Subcutaneous abdominal adipose tissue (tissue), 5 donors: ENCODE measurements around the gene LENG9.
"Not testable (repeated sequence)": the region's sequence is repeated elsewhere in the genome, so short reads cannot be mapped to it uniquely, and the experiment has no call there.

Experiments
- H3K27ac ChIP-seq: one replicate; pipeline ENCODE4 v1.7.0; 2013; ENCODE audit warnings: low read depth, mild to moderate bottlenecking, inconsistent platforms, low read length, moderate library complexity
- H3K27me3 ChIP-seq, 5 donors: one replicate each; pipeline ENCODE4 v1.7.0; 2013; ENCODE audit warnings: low read length in 5 of 5, inconsistent platforms in 1 of 5; ENCODE audit not compliant: control insufficient read depth in 5 of 5, insufficient read depth in 4 of 5
- H3K36me3 ChIP-seq, 5 donors: one replicate each; pipeline ENCODE4 v1.7.0; 2013; ENCODE audit warnings: low read length in 5 of 5; ENCODE audit not compliant: control insufficient read depth in 5 of 5, insufficient read depth in 5 of 5
- H3K4me1 ChIP-seq, 5 donors: one replicate each; pipeline ENCODE4 v1.7.0; 2013; ENCODE audit warnings: low read length in 5 of 5, mild to moderate bottlenecking in 3 of 5, moderate library complexity in 1 of 5; ENCODE audit not compliant: control insufficient read depth in 5 of 5, insufficient read depth in 5 of 5
- H3K4me3 ChIP-seq, 5 donors: one replicate each; pipeline ENCODE4 v1.7.0; 2013; ENCODE audit warnings: low read length in 5 of 5, low read depth in 1 of 5
- H3K9ac ChIP-seq, 5 donors: one replicate each; pipeline ENCODE4 v1.7.0; 2013; ENCODE audit warnings: low read length in 5 of 5, mild to moderate bottlenecking in 4 of 5, moderate library complexity in 3 of 5
- H3K9me3 ChIP-seq, 5 donors: one replicate each; pipeline ENCODE4 v1.7.0; 2013; ENCODE audit warnings: low read length in 5 of 5; ENCODE audit not compliant: control insufficient read depth in 5 of 5
- donor health status: healthy.
- donor health status: healthy.
- donor health status: healthy.
- donor health status: healthy.
- donor health status: healthy.

LENG9 gene

DNA sequence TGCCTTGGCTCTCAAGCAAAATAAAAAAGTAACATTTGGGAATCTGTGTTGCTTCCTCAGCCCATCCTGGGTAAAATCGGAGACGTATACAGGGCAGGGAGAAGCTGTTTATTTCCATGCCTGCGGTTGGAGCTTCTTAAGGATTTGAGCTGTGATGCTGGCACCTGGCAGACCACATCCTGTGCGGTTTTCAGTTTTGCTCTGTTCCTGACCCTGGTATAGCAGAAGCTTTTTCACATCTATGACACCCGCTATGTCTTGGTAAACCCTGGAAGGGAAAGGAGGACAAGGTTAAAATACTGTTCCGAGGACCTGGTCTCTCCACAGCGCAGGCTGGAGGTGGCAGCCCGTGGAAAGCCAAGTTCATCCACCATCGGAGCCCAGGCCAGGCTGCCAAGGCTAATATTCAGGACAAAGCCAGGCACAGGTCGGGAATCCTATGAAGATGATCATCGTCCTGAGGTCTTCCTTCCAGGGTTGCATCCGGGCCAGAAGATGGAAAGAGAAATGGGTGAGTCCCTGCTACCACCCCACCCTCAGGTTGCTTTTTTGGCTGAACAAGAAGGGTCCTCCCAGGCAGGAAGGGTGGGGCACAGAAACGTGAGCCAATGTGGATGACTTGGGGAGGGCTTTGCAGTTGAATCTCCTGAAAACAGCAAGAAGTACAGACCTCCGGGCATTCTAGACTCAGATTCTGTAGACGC is 34.3 kb upstream of the LENG9 start:
- H3K4me1 ChIP-seq, H3K36me3 ChIP-seq, H3K9me3 ChIP-seq, H3K9ac ChIP-seq, H3K4me3 ChIP-seq, H3K27ac ChIP-seq: not testable (repeated sequence)
- H3K27me3 ChIP-seq, result peaks cover 0 to 14% (median 3%) of the 10 kb centered on the region in 5 donors

DNA sequence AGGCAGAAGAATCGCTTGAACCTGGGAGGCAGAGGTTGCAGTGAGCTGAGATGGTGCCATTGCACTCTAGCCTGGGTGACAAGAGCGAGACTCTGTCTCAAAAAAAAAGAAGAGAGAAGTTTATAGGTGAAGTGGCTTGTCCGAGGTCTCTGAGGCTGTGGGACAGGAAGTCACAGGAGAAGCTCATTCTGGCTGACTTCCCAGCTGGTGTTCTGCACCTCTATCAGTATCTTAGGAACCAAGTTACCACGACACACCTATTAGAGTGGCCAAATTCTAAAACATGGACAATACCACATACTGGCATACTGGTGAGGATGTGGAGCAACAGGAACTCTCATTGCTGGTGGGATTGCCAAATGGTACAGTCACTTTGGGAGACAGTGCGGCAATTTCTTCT is 31.7 kb upstream of the LENG9 start:
- H3K9ac ChIP-seq, H3K27ac ChIP-seq, H3K4me3 ChIP-seq, H3K9me3 ChIP-seq, H3K4me1 ChIP-seq, H3K36me3 ChIP-seq: not testable (repeated sequence)
- peaks cover 0 to 10% (median 4%) of the 10 kb centered on the region in 5 donors for H3K27me3 ChIP-seq

DNA sequence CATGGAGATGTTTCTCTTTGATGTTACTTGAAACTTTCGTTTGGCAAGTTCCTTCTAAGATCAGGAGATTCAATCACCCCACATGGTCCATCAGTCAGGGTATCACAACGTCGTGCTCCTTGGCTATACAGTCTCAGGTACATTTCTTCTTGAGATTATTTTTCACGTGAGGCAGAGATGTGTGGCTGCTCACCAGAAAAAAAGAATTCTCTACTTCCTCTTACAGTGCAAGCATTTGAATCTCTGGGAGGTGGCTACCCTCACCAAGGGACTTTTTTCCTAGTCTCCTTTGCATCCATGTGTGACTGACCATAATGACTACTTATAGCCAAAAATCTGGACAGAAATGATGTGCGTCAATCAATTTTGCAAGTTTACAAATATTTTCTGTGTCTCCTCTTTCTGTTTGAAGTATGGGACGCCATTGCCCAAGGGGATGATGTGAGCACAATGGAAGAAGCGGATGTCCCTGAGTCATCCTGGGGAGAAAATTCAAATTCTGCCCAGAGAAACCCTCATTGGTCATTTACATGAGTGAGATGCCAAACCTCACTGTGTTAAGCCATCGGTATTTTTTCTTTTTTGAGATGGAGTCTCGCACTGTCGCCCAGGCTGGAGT is 30.5 kb upstream of the LENG9 start:
- H3K36me3 ChIP-seq, result no peaks in the 10 kb centered on the region
- peaks cover 0 to 10% (median 4%) of the 10 kb centered on the region in 5 donors for H3K27me3 ChIP-seq
- no peak overlapping the region for H3K27ac ChIP-seq
- no peaks in the 10 kb centered on the region for H3K9me3 ChIP-seq
- no peak overlapping the region for H3K4me3 ChIP-seq
- H3K9ac ChIP-seq, result no peak overlapping the region
- H3K4me1 ChIP-seq, result no peaks in the 10 kb centered on the region

GRCh38 chr19:54493056-54493455 is 29.5 kb upstream of the LENG9 start:
- not testable (repeated sequence) for H3K36me3 ChIP-seq, H3K9me3 ChIP-seq, H3K27ac ChIP-seq, H3K4me1 ChIP-seq, H3K9ac ChIP-seq, H3K4me3 ChIP-seq
- peaks cover 0 to 10% (median 4%) of the 10 kb centered on the region in 5 donors for H3K27me3 ChIP-seq

- Histone ChIP-seq H3K9ac (no peak overlapping the region), H3K4me1 (no peaks in the 10 kb centered on the region), H3K9me3 (no peaks in the 10 kb centered on the region), H3K27ac (no peak overlapping the region), H3K4me3 (no peak overlapping the region), H3K27me3 (peaks cover 0 to 10% (median 4%) of the 10 kb centered on the region in 5 donors), H3K36me3 (no peaks in the 10 kb centered on the region)
Observed at GRCh38 chr19:54492568-54492967, 29.0 kb upstream of the LENG9 start.

DNA sequence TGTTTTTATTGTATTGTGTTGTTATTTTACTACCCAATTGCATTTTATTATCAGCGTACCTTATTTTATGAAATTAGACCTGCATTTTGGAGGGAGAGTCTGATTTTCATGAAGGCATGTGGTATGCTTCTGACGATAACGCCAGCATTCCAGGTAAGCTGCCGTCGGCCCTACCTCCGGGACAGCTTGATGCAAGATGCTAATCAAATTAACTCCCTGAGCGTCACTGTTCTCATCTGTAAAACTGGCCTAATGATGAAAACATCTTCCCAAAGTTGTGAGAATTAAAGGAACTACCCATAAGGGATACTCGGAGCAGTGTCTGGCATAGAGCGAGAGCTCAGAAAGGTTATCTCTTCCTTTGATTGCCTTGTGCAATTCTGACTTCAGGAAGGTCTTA is 26.2 kb upstream of the LENG9 start:
- no peak overlapping the region for H3K4me3 ChIP-seq
- H3K9me3 ChIP-seq, result no peaks in the 10 kb centered on the region
- no peak overlapping the region for H3K27ac ChIP-seq
- peaks cover 0 to 7% (median 4%) of the 10 kb centered on the region in 5 donors for H3K27me3 ChIP-seq
- no peaks in the 10 kb centered on the region for H3K36me3 ChIP-seq
- H3K4me1 ChIP-seq, result no peaks in the 10 kb centered on the region
- no peak overlapping the region for H3K9ac ChIP-seq

DNA sequence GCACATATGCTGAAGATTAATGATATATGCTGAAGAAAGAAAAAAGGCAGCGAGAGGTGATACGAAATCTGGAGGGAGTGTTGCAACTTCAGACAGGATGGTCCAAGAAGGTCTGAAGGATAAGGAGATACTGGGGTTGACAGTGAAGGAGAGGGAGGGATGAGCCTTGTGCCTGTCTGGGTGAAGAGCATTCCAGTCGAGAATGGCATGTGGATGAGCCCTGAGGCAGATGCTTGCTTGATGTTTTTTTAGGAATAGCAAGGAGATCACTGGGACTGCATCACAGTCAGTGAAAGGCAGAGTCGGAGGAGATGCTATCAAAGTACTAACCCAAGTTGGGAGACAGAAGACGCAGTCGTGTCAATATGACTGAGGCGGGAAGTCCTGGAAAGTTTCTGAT is 25.8 kb upstream of the LENG9 start:
- no peak overlapping the region for H3K4me3 ChIP-seq
- H3K36me3 ChIP-seq, result no peaks in the 10 kb centered on the region
- H3K4me1 ChIP-seq, result no peaks in the 10 kb centered on the region
- H3K9me3 ChIP-seq, result no peaks in the 10 kb centered on the region
- no peak overlapping the region for H3K9ac ChIP-seq
- peaks cover 0 to 9% (median 6%) of the 10 kb centered on the region in 5 donors for H3K27me3 ChIP-seq
- no peak overlapping the region for H3K27ac ChIP-seq

DNA sequence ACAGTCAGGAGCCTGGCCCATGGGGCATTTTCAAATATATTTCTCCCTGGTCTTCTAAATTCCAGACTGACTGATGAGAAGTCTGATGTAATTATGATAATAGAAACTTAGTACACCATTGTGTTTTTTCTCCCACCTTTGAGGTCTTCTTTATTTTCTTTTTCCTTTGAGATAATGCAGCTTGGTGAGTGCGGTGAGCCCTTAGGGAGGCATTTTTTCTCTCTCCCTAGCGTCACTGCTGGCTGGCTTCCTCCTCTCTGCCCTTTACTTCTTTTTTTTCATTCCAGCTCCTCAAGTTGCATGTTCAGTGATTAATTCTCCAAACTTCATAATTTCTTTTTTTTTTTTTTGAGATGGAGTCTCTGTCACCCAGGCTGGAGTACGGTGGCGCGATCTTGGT is 22.3 kb upstream of the LENG9 start:
- H3K27ac ChIP-seq, result no peak overlapping the region
- no peak overlapping the region for H3K4me3 ChIP-seq
- H3K9me3 ChIP-seq, result no peaks in the 10 kb centered on the region
- no peak overlapping the region for H3K9ac ChIP-seq
- peaks cover 0 to 9% (median 5%) of the 10 kb centered on the region in 5 donors for H3K27me3 ChIP-seq
- H3K36me3 ChIP-seq, result no peaks in the 10 kb centered on the region
- H3K4me1 ChIP-seq, result peaks cover 0 to 4% (median 3%) of the 10 kb centered on the region in 5 donors

DNA sequence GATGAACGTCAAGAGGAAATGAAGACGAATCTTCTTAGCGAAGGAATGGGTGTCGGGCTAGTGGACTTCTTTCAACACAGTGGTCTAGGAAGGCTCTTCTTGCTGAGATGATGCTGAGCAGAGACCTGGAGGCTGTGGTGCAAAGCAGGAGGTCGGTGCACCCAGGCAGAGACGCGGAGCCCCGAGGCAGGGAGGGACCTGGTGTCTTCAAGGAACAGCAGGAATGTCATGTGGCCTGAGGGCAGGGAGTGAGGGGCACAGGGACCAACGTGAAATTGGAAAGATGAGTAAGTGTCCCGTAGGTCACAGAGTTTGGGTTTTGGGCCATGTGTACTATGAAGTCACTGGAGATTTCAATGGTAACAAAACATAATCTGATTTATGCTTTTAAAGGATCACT is 20.9 kb upstream of the LENG9 start:
- H3K4me1 ChIP-seq, result peaks cover 0 to 4% (median 3%) of the 10 kb centered on the region in 5 donors
- no peak overlapping the region for H3K27ac ChIP-seq
- H3K9ac ChIP-seq, result no peak overlapping the region
- H3K9me3 ChIP-seq, result no peaks in the 10 kb centered on the region
- H3K27me3 ChIP-seq, result peaks cover 0 to 6% (median 4%) of the 10 kb centered on the region in 5 donors
- no peak overlapping the region for H3K4me3 ChIP-seq
- H3K36me3 ChIP-seq, result no peaks in the 10 kb centered on the region

- Histone ChIP-seq H3K27me3 (peaks cover 0 to 10% (median 5%) of the 10 kb centered on the region in 5 donors), H3K9me3 (no peaks in the 10 kb centered on the region), H3K36me3 (no peaks in the 10 kb centered on the region), H3K4me1 (peaks cover 0 to 4% (median 3%) of the 10 kb centered on the region in 5 donors), H3K4me3 (no peak overlapping the region), H3K9ac (no peak overlapping the region), H3K27ac (no peak overlapping the region)
Observed at GRCh38 chr19:54482889-54483288, 19.3 kb upstream of the LENG9 start.
